ENCODE results near the gene KCNH2.

DNA sequence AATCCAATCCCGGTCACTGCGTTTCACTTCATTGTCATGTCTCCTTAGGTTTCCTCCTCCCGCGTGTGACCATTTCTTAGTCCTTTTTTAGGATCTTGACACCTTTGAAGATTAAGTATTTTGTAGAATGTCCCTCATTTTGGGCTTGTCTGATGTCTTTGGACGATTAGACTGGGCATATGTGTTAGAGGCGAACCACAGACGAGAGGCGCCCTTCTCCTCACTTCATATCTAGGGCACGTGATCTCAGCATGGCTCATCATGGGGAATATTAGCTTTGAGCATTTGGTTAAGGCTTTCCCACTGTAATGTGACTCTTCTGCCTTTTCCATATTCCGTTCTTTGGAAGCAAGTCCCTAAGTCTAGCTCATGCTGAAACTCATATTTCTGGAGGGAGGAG, 59.0 kb downstream of the KCNH2 start:
- TF ChIP-seq, protein P1, sequence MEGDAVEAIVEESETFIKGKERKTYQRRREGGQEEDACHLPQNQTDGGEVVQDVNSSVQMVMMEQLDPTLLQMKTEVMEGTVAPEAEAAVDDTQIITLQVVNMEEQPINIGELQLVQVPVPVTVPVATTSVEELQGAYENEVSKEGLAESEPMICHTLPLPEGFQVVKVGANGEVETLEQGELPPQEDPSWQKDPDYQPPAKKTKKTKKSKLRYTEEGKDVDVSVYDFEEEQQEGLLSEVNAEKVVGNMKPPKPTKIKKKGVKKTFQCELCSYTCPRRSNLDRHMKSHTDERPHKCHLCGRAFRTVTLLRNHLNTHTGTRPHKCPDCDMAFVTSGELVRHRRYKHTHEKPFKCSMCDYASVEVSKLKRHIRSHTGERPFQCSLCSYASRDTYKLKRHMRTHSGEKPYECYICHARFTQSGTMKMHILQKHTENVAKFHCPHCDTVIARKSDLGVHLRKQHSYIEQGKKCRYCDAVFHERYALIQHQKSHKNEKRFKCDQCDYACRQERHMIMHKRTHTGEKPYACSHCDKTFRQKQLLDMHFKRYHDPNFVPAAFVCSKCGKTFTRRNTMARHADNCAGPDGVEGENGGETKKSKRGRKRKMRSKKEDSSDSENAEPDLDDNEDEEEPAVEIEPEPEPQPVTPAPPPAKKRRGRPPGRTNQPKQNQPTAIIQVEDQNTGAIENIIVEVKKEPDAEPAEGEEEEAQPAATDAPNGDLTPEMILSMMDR (conservative IDR thresholded peaks at IDR 0.05; ENCODE audit: low read depth, low read length): no peak
- TF ChIP-seq EZH2 (IDR thresholded peaks at IDR 0.05; ENCODE audit: low read length, unreplicated experiment) (no peak), EZH2phosphoT487 (IDR thresholded peaks at IDR 0.05; ENCODE audit: borderline replicate concordance, low read length) (no peak)
